ENCODE data around the gene HMX2.

Gene HMX2

GRCh38 chr10:123144697-123145541 lies 3.0 kb upstream of the HMX2 start:
- Histone ChIP-seq H2AK5ac (ENCODE audit: low read depth, low read length) (no peak overlapping the region), H3K4ac (ENCODE audit: low read length) (no peak overlapping the region), H4K8ac (ENCODE audit: low read depth, low read length) (no peak overlapping the region), H3K27me3 (ENCODE audit: control insufficient read depth in 3 of 3, insufficient read depth in 3 of 3, low read depth in 1 of 3, low read length in 3 of 3) (peaks cover 77 to 100% (median 100%) of the 10 kb centered on the region in 3 experiments), H3K27ac (replicated peaks; ENCODE audit: low read length) (no peak overlapping the region), H2AFZ (ENCODE audit: low read length) (no peak overlapping the region), H4K91ac (ENCODE audit: low read depth, low read length, poor library complexity) (no peak overlapping the region), H3K14ac (ENCODE audit: low read length) (no peak overlapping the region), H3K9me3 (replicated peaks in 1 of 2; ENCODE audit: control insufficient read depth in 2 of 2, insufficient read depth in 1 of 2, low read depth in 1 of 2, low read length in 2 of 2) (peaks cover 0 to 4% of the 10 kb centered on the region in 2 donors), H2BK15ac (ENCODE audit: low read length) (no peak overlapping the region), H2BK120ac (ENCODE audit: low read depth, low read length) (no peak overlapping the region), H3K4me1 (ENCODE audit: control insufficient read depth in 2 of 2, insufficient read depth in 1 of 2, low read depth in 1 of 2, low read length in 2 of 2) (peaks cover 0 to 12% of the 10 kb centered on the region in 2 donors), H3K4me2 (ENCODE audit: insufficient read depth, low read length, poor library complexity, severe bottlenecking) (no peak overlapping the region), H3K79me1 (ENCODE audit: low read depth, low read length) (peaks cover 2% of the 10 kb centered on the region), H2BK5ac (ENCODE audit: low read length) (no peak overlapping the region), H3K23ac (ENCODE audit: low read depth, low read length, poor library complexity) (no peak overlapping the region), H2BK12ac (ENCODE audit: low read length) (no peak overlapping the region), H3K36me3 (replicated peaks in 1 of 2; ENCODE audit: control insufficient read depth in 2 of 2, insufficient read depth in 2 of 2, low read length in 2 of 2) (no peaks in the 10 kb centered on the region), H3K18ac (ENCODE audit: low read length) (peak overlapping the region; percentile 31), H3K9ac (ENCODE audit: low read depth, low read length, poor library complexity) (no peak overlapping the region), H3K4me3 (ENCODE audit: low read length in 2 of 2) (no peak overlapping the region)
- DNase-seq (ENCODE audit: low spot score): peak; percentile 26
- WGBS, 2 donors (ENCODE audit: extremely low coverage in 2 of 2, insufficient read length in 2 of 2, insufficient replicate concordance in 1 of 2): no CpG with 5 or more reads among the region's 29 CpGs

- DNase-seq (ENCODE audit: low spot score): peak; percentile 12
- H3K27me3 ChIP-seq (ENCODE audit: control insufficient read depth in 3 of 3, insufficient read depth in 3 of 3, low read depth in 1 of 3, low read length in 3 of 3): peaks cover 81 to 100% (median 100%) of the 10 kb centered on the region in 3 experiments
- H3K79me1 ChIP-seq (ENCODE audit: low read depth, low read length): peaks cover 2% of the 10 kb centered on the region
- H2BK15ac ChIP-seq (ENCODE audit: low read length): no peak overlapping the region
- no CpG with 5 or more reads among the region's 14 CpGs for WGBS, 2 donors (ENCODE audit: extremely low coverage in 2 of 2, insufficient read length in 2 of 2, insufficient replicate concordance in 1 of 2)
- H2BK12ac ChIP-seq (ENCODE audit: low read length): no peak overlapping the region
- no peak overlapping the region for H3K18ac ChIP-seq (ENCODE audit: low read length)
- peaks cover 2 to 11% of the 10 kb centered on the region in 2 donors for H3K4me1 ChIP-seq (ENCODE audit: control insufficient read depth in 2 of 2, insufficient read depth in 1 of 2, low read depth in 1 of 2, low read length in 2 of 2)
- no peak overlapping the region for H3K4me2 ChIP-seq (ENCODE audit: insufficient read depth, low read length, poor library complexity, severe bottlenecking)
- H2AK5ac ChIP-seq (ENCODE audit: low read depth, low read length): peak overlapping the region; percentile 88
- H3K27ac ChIP-seq (replicated peaks; ENCODE audit: low read length): no peak overlapping the region
- H3K36me3 ChIP-seq (replicated peaks in 1 of 2; ENCODE audit: control insufficient read depth in 2 of 2, insufficient read depth in 2 of 2, low read length in 2 of 2): no peaks in the 10 kb centered on the region
- no peak overlapping the region for H3K9ac ChIP-seq (ENCODE audit: low read depth, low read length, poor library complexity)
- no peak overlapping the region for H3K23ac ChIP-seq (ENCODE audit: low read depth, low read length, poor library complexity)
- H2AFZ ChIP-seq (ENCODE audit: low read length): peak overlapping the region; percentile 48
- no peak overlapping the region for H2BK5ac ChIP-seq (ENCODE audit: low read length)
- peaks cover 0 to 4% of the 10 kb centered on the region in 2 donors for H3K9me3 ChIP-seq (replicated peaks in 1 of 2; ENCODE audit: control insufficient read depth in 2 of 2, insufficient read depth in 1 of 2, low read depth in 1 of 2, low read length in 2 of 2)
- no peak overlapping the region for H3K4me3 ChIP-seq (ENCODE audit: low read length in 2 of 2)
- H3K14ac ChIP-seq (ENCODE audit: low read length): no peak overlapping the region
- H2BK120ac ChIP-seq (ENCODE audit: low read depth, low read length): no peak overlapping the region
- H4K8ac ChIP-seq (ENCODE audit: low read depth, low read length): no peak overlapping the region
- H4K91ac ChIP-seq (ENCODE audit: low read depth, low read length, poor library complexity): no peak overlapping the region
- no peak overlapping the region for H3K4ac ChIP-seq (ENCODE audit: low read length)
Measured at GRCh38 chr10:123145542-123146012, 2.4 kb upstream of the HMX2 start.

- Histone ChIP-seq H2BK5ac (ENCODE audit: low read length) (no peak overlapping the region), H2AK5ac (ENCODE audit: low read depth, low read length) (peak overlapping the region; percentile 88), H3K4ac (ENCODE audit: low read length) (no peak overlapping the region), H3K14ac (ENCODE audit: low read length) (no peak overlapping the region), H3K9me3 (replicated peaks in 1 of 2; ENCODE audit: control insufficient read depth in 2 of 2, insufficient read depth in 1 of 2, low read depth in 1 of 2, low read length in 2 of 2) (peaks cover 0 to 2% of the 10 kb centered on the region in 2 donors), H3K23ac (ENCODE audit: low read depth, low read length, poor library complexity) (peak overlapping the region; percentile 4), H3K4me3 (ENCODE audit: low read length in 2 of 2) (no peak overlapping the region), H3K79me1 (ENCODE audit: low read depth, low read length) (peaks cover 2% of the 10 kb centered on the region), H3K4me2 (ENCODE audit: insufficient read depth, low read length, poor library complexity, severe bottlenecking) (peak overlapping the region; percentile 15), H2BK12ac (ENCODE audit: low read length) (no peak overlapping the region), H3K27ac (replicated peaks; ENCODE audit: low read length) (no peak overlapping the region), H3K36me3 (replicated peaks in 1 of 2; ENCODE audit: control insufficient read depth in 2 of 2, insufficient read depth in 2 of 2, low read length in 2 of 2) (no peaks in the 10 kb centered on the region), H4K91ac (ENCODE audit: low read depth, low read length, poor library complexity) (no peak overlapping the region), H2AFZ (ENCODE audit: low read length) (peak overlapping the region; percentile 48), H3K9ac (ENCODE audit: low read depth, low read length, poor library complexity) (no peak overlapping the region), H2BK15ac (ENCODE audit: low read length) (no peak overlapping the region), H3K27me3 (ENCODE audit: control insufficient read depth in 3 of 3, insufficient read depth in 3 of 3, low read depth in 1 of 3, low read length in 3 of 3) (peaks cover 83 to 100% (median 100%) of the 10 kb centered on the region in 3 experiments), H3K4me1 (ENCODE audit: control insufficient read depth in 2 of 2, insufficient read depth in 1 of 2, low read depth in 1 of 2, low read length in 2 of 2) (peaks cover 7 to 16% of the 10 kb centered on the region in 2 donors), H4K8ac (ENCODE audit: low read depth, low read length) (no peak overlapping the region), H3K18ac (ENCODE audit: low read length) (peak overlapping the region; percentile 60), H2BK120ac (ENCODE audit: low read depth, low read length) (no peak overlapping the region)
- no CpG with 5 or more reads among the region's 59 CpGs for WGBS, 2 donors (ENCODE audit: extremely low coverage in 2 of 2, insufficient read length in 2 of 2, insufficient replicate concordance in 1 of 2)
- peak; percentile 33 for DNase-seq (ENCODE audit: low spot score)
Measured at GRCh38 chr10:123146013-123146893, 1.7 kb upstream of the HMX2 start.
